GM12865 (cell line): ENCODE results near the gene P4HA2.
A peak's percentile ranks its signal among the peaks of the same experiment; 100 is the strongest.

ENCODE experiments used
- DNase-seq: peaks from one replicate; pipeline ENCODE4 v3.0.0; 2010; ENCODE audit warnings: low read depth
- H3K4me3 ChIP-seq: 2 replicates; pipeline ENCODE4 v1.5.1; 2011; ENCODE audit warnings: mild to moderate bottlenecking, low read depth, low read length, control low read depth
- CTCF ChIP-seq: IDR thresholded peaks from 2 replicates; pipeline ENCODE4 v1.5.1; 2011; ENCODE audit warnings: low read length, control low read depth, low read depth, inconsistent platforms; ENCODE audit not compliant: insufficient read depth; ENCODE audit errors: missing control alignments

P4HA2 gene

GRCh38 chr5:132229236-132229635 is 1.6 kb upstream of the P4HA2 start:
- no peak for TF ChIP-seq CTCF

GRCh38 chr5:132228241-132229035 is 785 bp upstream of the P4HA2 start:
- no peak for TF ChIP-seq CTCF
- no peak for DNase-seq
- peak overlapping the region; percentile 61 for H3K4me3 ChIP-seq

More at GRCh38 chr5:132229236-132229635, 1.6 kb upstream of the P4HA2 start:
- no peak overlapping the region for H3K4me3 ChIP-seq
- DNase-seq: no peak

- no peak for DNase-seq
- TF ChIP-seq CTCF: no peak
- peak overlapping the region; percentile 61 for H3K4me3 ChIP-seq
These were observed 493 bp downstream of the P4HA2 start for GRCh38 chr5:132227235-132227484.

DNA sequence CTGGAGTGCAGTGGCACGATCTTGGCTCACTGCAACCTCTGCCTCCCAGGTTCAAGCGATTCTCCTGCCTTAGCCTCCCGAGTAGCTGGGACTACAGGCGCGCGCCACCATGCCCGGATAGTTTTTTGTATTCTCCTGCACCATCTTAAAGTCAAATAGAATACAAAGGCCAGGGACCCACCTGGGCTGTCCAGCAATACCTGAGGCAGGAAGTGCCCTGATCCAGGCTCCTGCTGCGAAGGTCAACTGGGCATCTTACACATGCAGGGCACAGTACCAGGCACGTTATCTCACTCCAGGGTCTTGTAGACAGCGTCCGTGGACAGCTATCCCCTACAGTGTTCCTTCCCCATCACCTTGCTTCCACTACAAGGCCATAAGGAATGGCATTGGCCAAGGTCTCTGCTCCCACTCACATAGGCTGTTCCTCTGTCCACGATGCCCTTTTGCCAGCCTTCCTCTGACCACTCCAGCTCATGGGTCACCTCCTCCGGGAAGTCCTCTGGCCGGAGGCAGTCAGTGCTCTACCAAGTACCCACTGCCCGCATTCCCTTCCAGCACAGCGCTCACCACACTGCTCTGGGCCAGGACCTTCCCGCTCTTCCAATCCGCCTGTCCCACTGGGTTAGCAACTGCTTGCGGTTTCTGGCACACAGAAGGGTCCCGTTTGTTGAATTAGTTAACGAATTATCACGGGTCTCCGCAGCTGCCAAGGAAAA is 978 bp downstream of the P4HA2 start:
- peak overlapping the region; percentile 61 for H3K4me3 ChIP-seq
- no peak for TF ChIP-seq CTCF
- DNase-seq: no peak

DNA sequence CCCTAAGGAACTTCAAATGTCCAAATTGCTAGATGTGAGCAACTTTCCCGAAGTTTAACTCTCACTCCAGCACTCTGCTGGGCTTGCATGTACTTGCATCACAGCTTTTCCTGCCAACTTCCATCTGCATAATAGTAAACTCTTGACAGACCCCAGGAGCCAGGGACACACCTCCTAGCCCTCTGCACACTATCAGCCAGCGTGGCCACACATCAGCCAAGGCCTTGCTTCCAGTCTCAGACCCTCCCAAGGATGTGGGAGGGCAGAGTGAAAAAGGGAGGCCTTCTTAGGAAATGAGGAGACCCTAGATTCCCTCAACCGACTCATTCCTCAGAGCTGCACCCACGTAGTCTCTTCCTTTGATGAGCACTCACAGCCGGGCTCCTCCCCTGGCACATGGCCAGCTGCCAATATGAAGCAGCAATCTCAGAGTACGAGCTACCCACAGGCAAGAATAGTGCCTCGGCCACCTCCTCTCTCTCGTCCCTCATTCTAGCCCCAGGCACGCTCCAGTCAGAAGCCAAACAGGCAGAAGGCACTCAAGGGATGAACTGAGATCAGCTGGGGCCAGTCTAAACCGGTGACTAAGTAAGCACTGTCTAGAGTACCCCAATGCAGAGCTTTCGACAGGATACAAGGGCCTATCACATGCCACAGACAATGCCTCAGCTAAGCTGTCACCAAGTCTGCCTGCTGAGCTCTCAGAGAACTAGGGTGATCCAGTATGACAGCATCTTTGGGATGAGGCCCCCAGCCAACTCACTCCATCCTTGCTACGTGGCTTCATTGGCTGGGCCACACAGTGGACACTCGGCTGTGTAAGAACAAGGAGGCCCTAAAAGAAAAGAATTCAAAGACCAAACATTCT is 2.3 kb downstream of the P4HA2 start:
- no peak overlapping the region for H3K4me3 ChIP-seq
- TF ChIP-seq CTCF: no peak
- no peak for DNase-seq

DNA sequence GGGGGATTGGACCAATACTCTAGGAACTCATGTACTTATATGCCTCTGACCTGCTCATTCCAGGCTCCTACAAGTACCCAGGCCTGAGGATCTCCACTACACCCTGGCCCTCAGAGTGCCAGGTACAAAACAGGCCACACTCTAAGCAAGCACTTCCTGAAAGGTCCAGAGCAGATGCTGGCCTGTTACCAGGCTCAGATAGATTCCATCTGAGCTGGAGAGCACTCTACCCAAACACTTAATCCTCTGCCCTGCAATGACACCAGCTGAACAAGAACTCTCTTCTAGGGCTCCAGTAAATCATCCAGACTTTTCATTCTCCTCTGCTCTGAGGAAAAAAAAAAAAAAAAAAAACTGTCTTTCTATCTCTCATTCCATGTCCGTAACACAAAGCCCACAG is 2.9 kb downstream of the P4HA2 start:
- H3K4me3 ChIP-seq: no peak overlapping the region
- no peak for DNase-seq
- TF ChIP-seq CTCF: no peak
